Dermis microvascular lymphatic vessel endothelial cell (primary cell): Measurements from ENCODE around the gene MED4. TPM values are rescaled to one million over a fixed set of nuclear protein-coding genes. Genes with fewer than 3 reads are reported as not detected.
A peak's percentile ranks its signal among the peaks of the same experiment; 100 is the strongest.

Experiments used
- DNase-seq, 2 donors: peaks; one replicate each; pipeline versions ENCODE4 v3.0.0 to v3.0.0-alpha.2; 2010; ENCODE audit warnings: low read depth in 2 of 2
- total RNA-seq: library from RNA; depleted of rRNA; stranded (reverse); fragments of >200 nt; gene quantifications from 2 replicates; pipeline ENCODE4 v1.2.1, GENCODE V29; 2014

The MED4 gene
- total RNA-seq, 1 donor from 2014 or later, result 30.3 TPM

GRCh38 chr13:48037346-48038173, 57.3 kb downstream of the MED4 start, which contains the start of gene NUDT15:
TSS of gene NUDT15 (plus strand) at chr13:48037726. CDS start at chr13:48037747, 21 bp downstream.
- DNase-seq, result peak; percentile 95 to 96

GRCh38 chr13:48029859-48030258, 65.0 kb downstream of the MED4 start:
- no peak for DNase-seq

GRCh38 chr13:48028066-48028465, 66.8 kb downstream of the MED4 start:
- DNase-seq, result no peak

Other genes with a start within 250 kb of the MED4 start
- 30.1 and 30.6 TPM in 2 replicates for gene SUCLA2, start 93.8 kb downstream of the MED4 start, total RNA-seq
- 15.7 and 28.6 TPM in 2 replicates for gene NUDT15, start 57.4 kb downstream of the MED4 start, total RNA-seq
- gene ITM2B, start 138.1 kb upstream of the MED4 start, total RNA-seq, result 228 and 495 TPM in 2 replicates
- gene RB1, start 208.6 kb upstream of the MED4 start, total RNA-seq, result 24.4 and 27.6 TPM in 2 replicates